Esophagus squamous epithelium (tissue), 5 donors: Measurements from ENCODE around the gene KIF5C. TPM values are rescaled to one million over a fixed set of nuclear protein-coding genes. Genes with fewer than 3 reads are reported as not detected.

Experiments used
- DNase-seq: peaks from one replicate; lab custom pipeline; 2025; lab: John Stamatoyannopoulos, UW
- H3K27ac ChIP-seq, 4 donors: fragments of 200-600 bp; sonication (generic); one replicate each; pipeline ENCODE4 v1.5.1; 2016 to 2019; ENCODE audit warnings: mild to moderate bottlenecking in 1 of 4
- H3K27me3 ChIP-seq, 4 donors: fragments of 200-600 bp; sonication (generic); 1 replicate in 3 of 4; 2 replicates in 1 of 4; pipeline versions ENCODE4 v1.5.1 to v1.6.0; 2017 to 2021; ENCODE audit warnings: antibody characterized with exemption in 1 of 4
- H3K36me3 ChIP-seq, 3 donors: fragments of 200-600 bp; sonication (generic); one replicate each; pipeline ENCODE4 v1.5.1; 2016 to 2019
- H3K4me1 ChIP-seq, 3 donors: fragments of 200-600 bp; sonication (generic); one replicate each; pipeline ENCODE4 v1.5.1; 2017 to 2019
- H3K4me3 ChIP-seq, 4 donors: fragments of 200-600 bp; sonication (generic); 1 replicate in 3 of 4; 2 replicates in 1 of 4; pipeline ENCODE4 v1.5.1; 2016 to 2019; ENCODE audit warnings: mild to moderate bottlenecking in 2 of 4, moderate library complexity in 1 of 4
- H3K9me3 ChIP-seq, 3 donors: fragments of 200-600 bp; sonication (generic); one replicate each; pipeline ENCODE4 v1.5.1; 2016 to 2019
- CTCF ChIP-seq, 6 experiments: fragments of 450-650 bp in 4 of 6; fragments of 200-600 bp in 2 of 6; sonication (generic) in 2 of 6; IDR thresholded peaks; one replicate each; pipeline ENCODE4 v1.5.1; 2016 to 2019; ENCODE audit warnings: antibody characterized with exemption in 6 of 6, mild to moderate bottlenecking in 4 of 6, moderate library complexity in 4 of 6
- POLR2A ChIP-seq, 4 donors: fragments of 450-650 bp; IDR thresholded peaks; one replicate each; pipeline ENCODE4 v1.6.1; 2017; ENCODE audit warnings: antibody characterized with exemption in 4 of 4, mild to moderate bottlenecking in 4 of 4, moderate library complexity in 3 of 4
- WGBS, 2 donors: methylation state at CpG; one replicate each; pipeline ENCODE4 v1.1.5; 2018; 5-methylcytosine and 5-hydroxymethylcytosine counted together
- intact Hi-C: fragments of 100-400 bp; cut with DNase I; formaldehyde crosslinking; loops from one replicate; pipeline ENCODE4 v1.15.0; 2022
- total RNA-seq, 4 donors: library from RNA; depleted of rRNA; stranded (reverse); fragments of >200 nt; gene quantifications; one replicate each; pipeline ENCODE4 v1.1.0, GENCODE V29; 2016
- donor health status: DM: yes; HTN: yes; CAD: no.

KIF5C gene
- total RNA-seq, 4 donors from 2014 or later = 0.09 to 2.3 (median 0.41) TPM; not detected in 1

- no peak overlapping the region for H3K4me3 ChIP-seq
- no peak overlapping the region for H3K27ac ChIP-seq
- TF ChIP-seq POLR2A (IDR thresholded peaks at IDR 0.05) (no peak), CTCF (IDR thresholded peaks at IDR 0.05) (no peak)
- no peaks in the 10 kb centered on the region for H3K36me3 ChIP-seq
- H3K4me1 ChIP-seq = peaks cover 0 to 11% (median 0%) of the 10 kb centered on the region in 3 donors
- H3K27me3 ChIP-seq = peaks cover 0 to 92% (median 0%) of the 10 kb centered on the region in 4 donors
- intact Hi-C loops = no loop called here
- no peaks in the 10 kb centered on the region for H3K9me3 ChIP-seq
- DNase-seq = no peak
- 23 to 49% methylated on average over 6 to 7 of the region's 7 CpGs for WGBS, 2 donors
These were observed 124.5 kb downstream of the KIF5C start for GRCh38 chr2:148999451-148999921.

- TF ChIP-seq CTCF (IDR thresholded peaks at IDR 0.05) = no peak
- TF ChIP-seq POLR2A (IDR thresholded peaks at IDR 0.05) = no peak
- DNase-seq = no peak
- 59 to 65% methylated on average over 6 of the region's 6 CpGs for WGBS, 2 donors
- Histone ChIP-seq H3K9me3 (no peaks in the 10 kb centered on the region), H3K27ac (no peak overlapping the region), H3K36me3 (no peaks in the 10 kb centered on the region), H3K4me1 (peaks cover 0 to 11% (median 0%) of the 10 kb centered on the region in 3 donors), H3K4me3 (no peak overlapping the region), H3K27me3 (peaks cover 0 to 83% (median 0%) of the 10 kb centered on the region in 4 donors)
- intact Hi-C loops = no loop called here
These were observed 125.3 kb downstream of the KIF5C start for GRCh38 chr2:149000158-149000938.

GRCh38 chr2:149001496-149001895 lies 126.5 kb downstream of the KIF5C start:
- H3K36me3 ChIP-seq = no peaks in the 10 kb centered on the region
- H3K27ac ChIP-seq = no peak overlapping the region
- no peak for DNase-seq
- peaks cover 0 to 79% (median 0%) of the 10 kb centered on the region in 4 donors for H3K27me3 ChIP-seq
- TF ChIP-seq CTCF (IDR thresholded peaks at IDR 0.05) (no peak), POLR2A (IDR thresholded peaks at IDR 0.05) (no peak)
- 73 to 84% methylated on average over 5 to 7 of the region's 7 CpGs for WGBS, 2 donors
- no peaks in the 10 kb centered on the region for H3K9me3 ChIP-seq
- H3K4me1 ChIP-seq = peaks cover 0 to 11% (median 0%) of the 10 kb centered on the region in 3 donors
- no peak overlapping the region for H3K4me3 ChIP-seq
- intact Hi-C loops = no loop called here

DNA sequence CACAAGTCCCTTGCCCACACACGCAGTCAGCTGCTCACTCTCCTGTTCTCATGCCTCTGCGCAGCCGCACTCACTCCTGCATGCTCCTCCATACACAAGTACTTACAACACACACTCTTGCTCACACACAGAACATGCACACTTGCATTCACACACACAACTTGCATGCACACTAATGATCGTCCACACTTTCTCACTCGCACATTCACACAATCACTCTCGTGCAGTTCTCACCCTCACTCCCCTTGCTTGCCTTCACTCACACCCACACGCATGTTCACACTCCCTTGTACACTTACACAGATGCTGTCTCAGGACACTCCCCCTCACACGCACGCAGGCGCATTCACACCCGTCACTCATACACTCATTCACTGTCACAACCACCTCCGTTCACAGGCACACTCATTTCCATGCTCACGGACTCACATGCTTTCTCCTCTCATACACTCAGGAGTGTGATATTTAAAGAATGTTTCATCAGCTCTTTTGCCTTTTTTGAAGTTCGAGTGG lies 127.4 kb downstream of the KIF5C start:
- intact Hi-C loops = no loop called here
- no peak overlapping the region for H3K4me3 ChIP-seq

More for the DNA sequence above, 127.4 kb downstream of the KIF5C start:
- TF ChIP-seq POLR2A (IDR thresholded peaks at IDR 0.05) = no peak
- TF ChIP-seq CTCF (IDR thresholded peaks at IDR 0.05) = no peak
- peaks cover 0 to 15% (median 0%) of the 10 kb centered on the region in 3 donors for H3K4me1 ChIP-seq
- H3K27me3 ChIP-seq = peaks cover 0 to 70% (median 0%) of the 10 kb centered on the region in 4 donors
- WGBS, 2 donors = 93 to 96% methylated on average over 14 of the region's 14 CpGs
- no peaks in the 10 kb centered on the region for H3K36me3 ChIP-seq
- no peak overlapping the region for H3K27ac ChIP-seq
- H3K9me3 ChIP-seq = no peaks in the 10 kb centered on the region
- no peak for DNase-seq
